ENCODE measurements around the gene IL33.

DNA sequence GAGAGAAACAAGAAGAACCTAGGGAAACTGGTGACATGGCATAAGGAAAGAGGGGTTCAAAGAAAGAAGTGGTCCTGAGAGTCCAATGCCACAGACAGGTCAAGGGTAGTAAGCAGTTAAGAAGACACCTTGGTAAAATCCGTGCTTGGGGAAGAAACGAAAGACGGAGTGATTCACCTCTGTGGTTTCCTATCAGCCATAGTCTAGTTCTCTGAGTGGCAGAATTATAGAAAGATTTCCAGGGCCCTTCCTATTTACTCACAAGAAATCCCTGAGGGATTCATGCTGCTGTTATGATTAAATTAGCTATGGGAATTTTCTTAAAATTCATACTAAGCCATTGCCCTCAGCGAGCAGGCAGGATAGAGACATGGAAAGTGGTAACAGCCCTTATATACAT, 31.7 kb downstream of the IL33 start:
- no peak for TF ChIP-seq POLR2A (IDR thresholded peaks at IDR 0.05; ENCODE audit: low read depth)
- no peak for TF ChIP-seq POLR2AphosphoS5 (IDR thresholded peaks at IDR 0.05)

Data from esophagus muscularis mucosa (tissue), 2 donors.